Measurements from ENCODE around the gene MED27.

The MED27 gene

GRCh38 chr9:131831380-131832165 lies 248.1 kb downstream of the MED27 start:
- DNase-seq: no peak

DNA sequence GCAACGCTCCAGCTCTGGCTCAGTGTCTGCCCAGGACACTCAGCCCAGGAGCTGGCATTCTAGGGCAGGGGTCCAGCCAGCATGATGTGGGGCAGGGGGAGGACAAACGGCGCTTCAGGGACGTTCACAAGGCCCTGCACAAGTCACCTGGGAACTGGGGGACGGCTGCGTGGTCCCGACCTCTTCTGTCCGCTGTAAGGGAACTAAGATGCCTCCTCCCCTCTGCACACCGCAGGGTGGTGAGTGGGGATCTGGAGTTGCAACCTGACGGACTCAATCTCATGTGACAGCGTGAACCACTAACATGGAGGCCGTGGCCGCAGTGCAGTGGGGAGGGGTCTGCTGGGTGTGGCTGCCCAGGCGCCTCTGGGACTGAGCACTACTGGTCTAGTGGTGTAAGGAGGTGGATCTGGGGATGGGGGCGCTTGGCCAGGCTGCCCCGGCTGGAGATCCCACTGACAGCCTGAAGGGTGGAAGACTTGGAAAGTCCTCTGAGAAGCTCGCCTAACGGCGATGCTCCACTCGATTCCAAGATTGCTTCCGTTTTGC lies 251.8 kb downstream of the MED27 start:
- no peak for DNase-seq

DNA sequence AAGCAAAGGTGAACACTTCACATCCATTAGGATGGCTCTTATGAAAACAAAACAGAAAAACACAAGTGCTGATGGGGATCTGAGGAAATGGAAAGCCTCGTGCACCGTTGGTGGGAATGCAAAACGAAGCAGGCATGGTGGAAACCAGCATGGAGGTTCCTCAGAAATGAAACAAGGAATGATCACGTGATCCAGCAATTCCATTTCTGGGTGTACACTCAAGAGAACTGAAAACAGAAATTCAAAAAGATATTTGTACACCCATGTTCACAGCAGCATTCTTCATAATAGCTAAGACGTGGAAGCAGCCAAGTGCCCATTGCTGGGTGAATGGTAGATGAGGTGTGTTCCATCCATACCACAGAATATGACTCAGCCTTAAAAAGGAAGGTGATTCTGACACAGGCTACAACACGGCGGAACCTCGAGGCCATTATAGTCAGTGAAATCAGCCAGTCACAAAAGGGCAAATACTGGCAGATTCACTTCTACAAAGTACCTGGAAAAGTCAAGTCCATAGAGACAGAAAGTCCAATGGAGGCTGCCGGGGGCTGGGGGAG lies 252.6 kb downstream of the MED27 start:
- no peak for DNase-seq

DNA sequence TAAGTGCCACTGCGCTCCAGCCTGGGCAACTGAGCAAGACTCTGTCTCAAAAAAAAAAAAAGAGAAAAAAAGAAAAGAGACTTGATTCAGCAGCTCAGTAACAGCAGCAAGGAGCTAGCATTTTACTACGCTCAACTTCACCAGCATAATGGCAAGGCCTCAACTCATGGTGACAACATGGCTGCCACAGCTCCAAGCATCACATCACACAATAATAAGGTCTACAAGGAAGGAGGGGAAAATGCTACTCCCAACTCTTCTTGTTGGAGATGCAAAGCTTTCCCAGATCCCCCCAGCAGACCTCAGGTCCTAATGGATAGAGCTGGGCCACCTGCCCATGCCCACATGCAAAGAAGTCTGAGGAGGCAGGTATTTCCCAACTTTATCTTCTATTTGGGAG lies 253.6 kb downstream of the MED27 start:
- DNase-seq: no peak

GRCh38 chr9:131824953-131825495 lies 254.6 kb downstream of the MED27 start:
- no peak for DNase-seq

DNA sequence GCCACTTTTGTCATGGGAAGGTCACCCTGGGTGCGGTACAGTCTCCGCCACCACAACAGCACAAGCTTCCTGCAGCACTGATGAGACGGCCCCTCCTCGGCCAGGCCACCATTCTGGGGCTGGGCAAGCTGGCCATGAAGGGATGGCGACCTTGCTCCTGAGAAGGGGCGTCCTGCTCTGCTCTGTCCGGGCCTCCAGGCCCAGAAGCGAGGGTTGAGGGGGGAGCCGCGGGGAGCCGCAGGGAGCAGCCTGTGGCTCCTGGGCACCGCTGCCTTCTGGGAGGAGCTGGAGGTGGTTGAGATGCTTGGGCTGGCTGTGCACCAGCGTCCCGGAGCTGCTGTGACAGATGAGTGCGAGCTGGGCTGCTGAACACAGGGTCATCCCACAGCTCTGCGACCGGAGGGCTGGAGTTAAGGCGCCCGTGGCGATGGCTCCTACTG lies 255.5 kb downstream of the MED27 start:
- DNase-seq: no peak

DNA sequence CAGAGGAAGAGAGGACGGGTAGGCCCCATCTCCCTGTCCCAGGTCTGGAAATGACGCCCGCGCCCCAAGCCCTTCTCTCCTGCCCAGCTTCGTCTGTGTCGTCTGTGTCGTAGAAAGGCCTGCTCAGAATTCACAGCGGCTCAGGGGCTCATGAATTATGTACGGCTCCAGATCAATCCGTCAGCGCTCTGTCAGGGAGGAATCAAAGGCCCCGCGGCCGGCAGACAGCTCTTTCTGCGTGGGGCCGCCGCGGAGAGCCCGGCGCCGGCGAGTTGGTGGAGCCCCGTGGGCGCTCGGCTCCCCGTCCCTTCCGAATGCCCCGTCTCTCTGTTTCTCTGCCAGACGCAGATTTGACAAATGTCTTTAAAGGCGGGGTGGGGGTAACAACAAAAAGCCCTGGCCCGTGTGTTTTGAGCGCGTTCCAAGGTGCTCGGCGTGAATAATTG lies 255.9 kb downstream of the MED27 start:
- DNase-seq: no peak

DNA sequence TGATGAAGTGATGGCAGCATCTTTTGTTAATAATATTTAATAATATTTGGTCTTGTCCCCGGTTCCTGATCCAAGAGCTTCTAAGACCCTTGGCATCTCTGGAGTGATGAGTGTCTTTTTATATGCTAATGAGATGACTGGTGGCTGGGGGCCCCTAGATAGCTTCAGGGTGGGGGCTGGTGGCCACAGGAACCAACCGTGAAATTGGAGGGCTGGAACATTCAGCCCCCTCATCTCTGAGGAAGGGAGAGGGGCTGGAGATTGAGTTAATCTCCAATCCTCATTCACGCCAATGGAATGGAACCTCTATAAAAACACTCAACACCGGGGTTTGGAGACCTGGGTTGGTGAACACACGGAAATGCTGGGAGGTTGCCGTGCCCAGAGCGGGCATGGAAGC lies 261.6 kb downstream of the MED27 start:
- DNase-seq: no peak

DNA sequence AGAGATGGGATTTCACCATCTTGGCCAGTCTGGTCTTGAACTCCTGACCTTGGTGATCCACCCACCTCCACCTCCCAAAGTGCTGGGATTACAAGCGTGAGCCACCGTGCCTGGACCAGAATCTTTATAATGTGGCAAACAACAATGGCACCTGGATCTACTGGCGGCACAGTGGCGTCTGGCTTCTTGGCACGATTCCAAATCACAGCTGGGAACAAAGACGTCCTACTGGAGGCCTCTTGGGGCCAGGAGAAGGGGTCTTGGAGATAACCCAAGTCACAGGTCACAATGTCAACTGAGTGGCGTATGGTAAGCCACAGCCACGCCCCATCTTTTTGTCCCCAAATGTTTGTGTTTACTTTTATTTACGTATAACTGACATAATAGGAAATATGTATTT lies 262.0 kb downstream of the MED27 start:
- DNase-seq: no peak

DNA sequence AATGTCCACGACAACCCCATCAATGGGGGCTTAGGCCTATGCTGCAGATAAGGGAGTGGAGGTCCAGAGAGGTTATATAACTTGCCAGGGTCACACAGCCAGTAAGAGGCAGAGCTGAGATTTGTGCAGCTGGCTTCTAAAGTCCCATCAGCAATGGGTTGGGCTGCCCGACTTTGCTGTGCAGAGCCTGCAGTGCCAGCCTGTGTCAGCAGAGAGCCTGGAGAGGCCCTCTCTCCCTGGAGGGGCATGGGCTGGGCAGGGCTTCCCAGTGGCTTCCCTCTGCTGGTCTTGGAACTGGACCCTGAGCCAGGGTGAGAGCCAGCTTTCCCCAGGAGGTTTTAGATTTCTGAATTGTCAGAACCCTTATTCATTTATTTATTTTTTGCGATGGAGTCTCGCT lies 262.6 kb downstream of the MED27 start:
- DNase-seq: no peak

GRCh38 chr9:131815970-131816873 lies 263.4 kb downstream of the MED27 start:
- no peak for DNase-seq

- no peak for DNase-seq
These were observed 265.0 kb downstream of the MED27 start for GRCh38 chr9:131814707-131815106.

DNA sequence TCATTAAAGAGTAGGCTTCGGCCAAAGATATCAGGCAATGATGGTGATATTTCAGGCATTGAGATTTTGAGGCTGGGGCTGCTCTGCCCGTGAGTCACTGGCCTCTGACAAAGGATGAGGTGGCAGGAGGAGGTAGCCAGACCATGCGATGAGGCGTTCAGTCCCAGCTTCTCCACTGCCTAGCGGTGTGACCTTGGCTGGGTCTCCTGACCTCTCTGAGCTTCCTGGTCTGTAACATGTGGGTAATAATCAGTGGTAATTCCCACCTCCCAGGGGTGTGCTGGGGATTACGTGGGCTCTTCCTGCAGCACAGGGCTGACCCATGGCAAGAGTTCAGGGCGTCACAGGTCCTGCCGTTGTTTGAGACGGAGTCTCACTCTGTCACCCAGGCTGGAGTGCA lies 266.6 kb downstream of the MED27 start:
- no peak for DNase-seq

DNA sequence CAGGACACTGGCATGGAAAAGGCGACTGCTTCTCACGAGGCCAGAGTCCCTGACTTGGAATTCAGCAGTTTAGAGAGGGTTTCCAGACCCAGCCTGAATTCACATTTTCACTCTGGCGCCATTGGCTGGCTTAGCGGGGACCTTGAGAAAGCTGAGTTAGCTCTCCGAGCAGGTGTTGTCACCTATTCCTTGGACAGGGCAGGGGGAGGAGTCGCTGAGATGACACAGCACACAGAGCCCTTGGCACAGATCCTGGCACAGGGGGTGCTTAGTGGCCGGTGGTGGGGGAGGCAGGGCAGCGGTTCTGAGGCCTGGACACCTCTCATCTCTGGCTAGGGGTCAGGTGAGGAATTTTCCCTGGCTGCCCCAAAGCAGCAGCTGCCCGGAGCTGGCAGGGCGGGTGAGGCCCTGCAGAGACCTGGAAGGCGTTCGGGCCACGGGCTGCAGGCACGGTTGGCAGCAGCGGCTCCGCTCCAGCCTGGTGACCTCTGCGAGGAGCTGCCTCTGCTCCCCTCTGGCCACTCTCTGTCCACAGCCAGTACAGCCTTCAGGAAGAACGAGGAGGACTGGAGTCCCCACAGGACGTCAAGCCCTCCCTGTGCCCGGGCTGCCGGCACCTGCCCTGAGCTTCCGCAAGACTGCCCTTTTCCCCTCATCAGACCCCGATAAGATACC lies 267.4 kb downstream of the MED27 start:
- no peak for DNase-seq

DNA sequence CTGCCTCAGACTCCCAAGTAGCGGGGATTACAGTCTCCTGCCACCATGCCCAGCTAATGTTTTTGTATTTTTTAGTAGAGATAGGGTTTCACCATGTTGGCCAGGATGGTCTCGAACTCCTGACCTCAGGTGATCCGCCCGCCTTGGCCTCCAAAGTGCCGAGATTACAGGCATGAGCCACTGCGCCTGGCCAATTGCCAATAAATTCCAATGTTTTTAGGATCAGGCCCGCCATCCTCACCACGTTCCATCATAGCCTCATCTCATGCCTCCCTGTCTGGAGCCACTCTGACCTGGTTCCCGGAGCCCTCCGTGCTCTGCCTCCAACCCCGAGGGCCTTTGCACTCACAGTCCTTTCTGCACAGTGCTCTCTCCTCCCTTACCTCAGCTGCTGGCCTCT lies 268.3 kb downstream of the MED27 start:
- no peak for DNase-seq

GRCh38 chr9:131810351-131811170 lies 269.1 kb downstream of the MED27 start:
- DNase-seq: no peak

Data from fibroblast of skin of abdomen (primary cell).